ENCODE data around the gene OPRM1.
A peak's percentile ranks its signal among the peaks of the same experiment; 100 is the strongest.
"Not testable (repeated sequence)": the region's sequence is repeated elsewhere in the genome, so short reads cannot be mapped to it uniquely, and the experiment has no call there.

Gene OPRM1

DNA sequence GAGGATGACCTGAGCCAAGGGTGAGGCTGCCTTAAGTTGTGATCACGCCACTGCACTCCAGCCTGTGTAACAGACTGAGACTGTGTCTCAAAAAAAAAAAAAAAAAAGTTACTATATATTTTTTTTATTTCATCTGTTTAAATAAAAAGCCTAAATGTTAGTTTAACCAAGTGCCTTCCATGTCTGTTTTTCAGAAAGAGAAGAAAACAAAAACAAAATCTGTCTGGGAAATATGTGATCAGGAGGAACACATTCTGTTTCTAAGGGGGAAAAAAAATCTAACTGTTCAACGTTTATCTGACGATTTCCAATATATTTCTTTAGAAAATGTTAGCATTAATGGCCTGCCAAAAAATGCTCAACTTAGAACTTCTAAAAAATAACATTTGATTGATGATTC lies 170.5 kb downstream of the OPRM1 start:
- DNase-seq (ENCODE audit: low read depth) = no peak

DNA sequence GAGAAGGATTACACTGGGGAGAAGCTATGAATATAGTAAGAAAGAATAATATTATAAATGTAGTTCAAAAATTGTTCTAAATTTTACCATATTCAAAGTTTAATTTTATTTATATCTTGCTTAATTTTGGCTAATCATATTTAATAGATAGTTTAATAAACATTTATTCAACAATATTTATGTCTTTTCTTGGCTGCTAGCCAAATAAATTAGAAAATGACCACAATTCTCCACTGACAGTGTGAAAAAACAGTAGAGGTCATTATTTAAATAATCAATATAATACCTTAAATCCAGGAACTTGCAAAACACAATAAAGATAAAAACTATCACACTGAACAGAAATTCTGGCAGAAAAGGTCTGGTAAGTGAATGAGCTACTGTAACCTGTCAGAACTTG lies 171.6 kb downstream of the OPRM1 start:
- DNase-seq (ENCODE audit: low read depth) = no peak

DNA sequence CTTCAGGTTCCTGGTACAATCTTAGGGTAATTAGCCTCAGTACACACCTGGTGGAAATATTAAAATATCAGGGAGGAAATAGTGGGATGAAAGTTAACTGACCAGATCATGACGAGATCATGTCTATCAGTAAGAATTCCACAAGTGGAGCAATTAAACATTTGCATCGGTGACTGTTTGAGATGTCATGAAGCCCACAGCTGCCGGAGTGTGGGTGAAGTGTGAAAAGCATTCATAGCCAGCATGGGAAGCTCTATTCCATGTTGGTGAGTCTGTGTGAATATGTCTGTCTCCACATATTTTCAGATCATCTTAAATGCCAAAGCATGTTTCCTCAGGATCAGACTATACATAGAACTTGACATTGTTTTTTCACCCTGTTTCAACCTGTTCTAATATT lies 174.7 kb downstream of the OPRM1 start:
- no peak for DNase-seq (ENCODE audit: low read depth)

DNA sequence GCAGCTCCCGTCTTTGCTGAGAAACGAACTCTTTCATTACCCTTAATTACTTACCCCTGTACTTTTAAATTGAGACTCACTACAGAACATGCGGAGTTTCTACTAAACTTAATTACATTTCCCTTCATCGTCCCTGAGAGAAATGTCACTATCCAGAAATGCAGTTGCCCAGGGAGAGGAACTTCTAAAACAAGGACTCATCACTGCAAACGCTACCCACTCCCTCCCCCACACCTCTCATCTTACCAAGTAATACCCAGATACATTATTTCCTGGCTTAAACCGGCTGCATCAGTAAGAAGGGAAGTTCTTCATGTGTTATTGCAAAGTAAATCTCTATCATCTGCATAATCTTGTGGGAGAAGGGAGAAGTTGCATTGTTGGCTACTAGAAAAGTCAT lies 179.3 kb downstream of the OPRM1 start:
- DNase-seq (ENCODE audit: low read depth) = no peak

DNA sequence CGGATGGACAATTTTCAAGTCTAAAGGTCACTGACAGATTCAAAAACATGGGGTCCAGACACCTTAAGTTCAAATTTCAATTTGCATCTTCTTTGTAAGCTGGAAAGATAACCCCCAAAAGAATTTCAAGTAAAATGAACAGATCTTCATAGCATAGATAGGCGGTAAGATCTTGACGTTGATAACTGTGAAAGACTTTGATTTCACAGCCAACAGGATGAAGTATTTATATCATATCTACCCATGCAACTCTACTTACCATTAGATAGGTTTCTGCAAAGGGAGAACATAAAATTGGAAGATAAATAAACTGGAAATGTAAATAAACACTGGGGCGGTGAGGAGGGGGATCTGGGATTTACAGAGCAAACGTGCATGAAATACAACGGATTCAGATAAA lies 179.7 kb downstream of the OPRM1 start:
- no peak for DNase-seq (ENCODE audit: low read depth)

DNA sequence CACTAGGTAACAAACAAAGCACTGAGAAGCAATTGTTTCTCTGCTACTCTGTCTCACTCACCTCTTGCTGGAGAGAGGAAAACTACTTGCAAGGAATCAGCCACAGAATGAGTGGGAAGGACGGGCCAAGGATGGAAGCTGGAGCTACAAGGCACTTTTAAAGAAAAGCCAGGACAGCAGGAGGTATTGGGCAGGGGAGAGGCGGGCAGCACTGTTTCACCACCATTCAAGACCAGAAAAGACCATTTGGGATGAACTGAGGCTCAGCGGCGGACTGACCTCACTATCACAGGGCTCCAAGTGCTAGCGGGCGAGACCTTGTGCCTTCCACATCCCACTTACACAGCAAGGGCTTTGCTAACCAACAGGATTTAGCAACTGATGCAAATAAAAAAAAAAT lies 180.2 kb downstream of the OPRM1 start:
- no peak for DNase-seq (ENCODE audit: low read depth)

DNA sequence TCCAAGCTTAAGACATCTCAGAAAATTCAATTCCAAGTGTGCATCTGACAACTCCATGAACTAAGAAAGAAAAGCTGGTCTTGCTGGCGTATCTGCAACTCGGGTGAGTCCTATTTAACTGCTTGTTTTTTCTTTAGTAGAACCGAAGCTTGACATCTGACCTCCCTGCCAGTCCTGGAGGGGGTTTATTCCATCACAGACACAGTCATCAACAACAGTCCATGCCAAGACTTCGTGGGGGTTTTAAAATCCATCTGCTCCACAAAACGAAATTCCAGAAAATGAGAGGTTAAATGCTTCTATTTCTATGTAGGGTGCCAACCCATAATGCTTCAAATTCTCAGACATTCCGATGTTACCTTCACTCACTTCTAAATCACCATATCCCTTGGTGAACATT lies 183.7 kb downstream of the OPRM1 start:
- DNase-seq (ENCODE audit: low read depth) = no peak

DNA sequence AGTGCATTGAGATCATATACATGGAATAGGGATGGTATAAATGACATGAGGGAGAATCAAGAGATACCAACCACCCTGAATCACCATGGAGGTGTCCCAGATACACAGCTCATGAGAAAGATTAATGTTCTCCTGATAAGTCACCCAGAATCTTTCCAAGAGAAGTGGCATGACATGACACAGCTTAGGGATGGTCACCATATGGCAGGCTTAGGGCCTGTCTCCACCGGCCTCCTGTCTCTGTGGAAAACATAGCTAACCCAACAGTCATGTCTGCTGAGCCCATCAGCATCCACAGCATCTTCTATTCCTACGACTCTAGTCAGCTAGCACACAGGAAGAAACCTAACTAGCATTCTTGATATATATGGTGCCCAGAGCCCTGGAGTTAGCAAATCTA lies 184.3 kb downstream of the OPRM1 start:
- no peak for DNase-seq (ENCODE audit: low read depth)

DNA sequence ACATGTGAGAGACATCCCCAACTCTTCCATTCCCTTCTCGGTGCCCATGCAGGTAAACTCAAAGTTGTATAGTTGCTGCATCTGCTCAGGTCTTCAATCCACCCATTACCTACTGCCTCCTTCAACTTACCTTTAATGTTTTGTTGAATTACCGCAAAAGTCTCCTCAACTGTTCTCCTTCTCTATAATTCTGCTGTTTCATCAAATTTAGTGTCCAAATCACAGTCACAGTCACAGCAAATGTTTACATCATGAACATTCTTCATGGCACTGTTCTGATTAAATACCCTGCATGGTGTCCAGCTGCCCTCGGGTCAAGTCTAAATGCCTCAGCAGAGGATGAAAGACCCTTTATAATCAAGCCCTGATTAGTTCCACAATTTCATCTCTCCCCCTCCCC lies 187.4 kb downstream of the OPRM1 start:
- DNase-seq (ENCODE audit: low read depth) = no peak

DNA sequence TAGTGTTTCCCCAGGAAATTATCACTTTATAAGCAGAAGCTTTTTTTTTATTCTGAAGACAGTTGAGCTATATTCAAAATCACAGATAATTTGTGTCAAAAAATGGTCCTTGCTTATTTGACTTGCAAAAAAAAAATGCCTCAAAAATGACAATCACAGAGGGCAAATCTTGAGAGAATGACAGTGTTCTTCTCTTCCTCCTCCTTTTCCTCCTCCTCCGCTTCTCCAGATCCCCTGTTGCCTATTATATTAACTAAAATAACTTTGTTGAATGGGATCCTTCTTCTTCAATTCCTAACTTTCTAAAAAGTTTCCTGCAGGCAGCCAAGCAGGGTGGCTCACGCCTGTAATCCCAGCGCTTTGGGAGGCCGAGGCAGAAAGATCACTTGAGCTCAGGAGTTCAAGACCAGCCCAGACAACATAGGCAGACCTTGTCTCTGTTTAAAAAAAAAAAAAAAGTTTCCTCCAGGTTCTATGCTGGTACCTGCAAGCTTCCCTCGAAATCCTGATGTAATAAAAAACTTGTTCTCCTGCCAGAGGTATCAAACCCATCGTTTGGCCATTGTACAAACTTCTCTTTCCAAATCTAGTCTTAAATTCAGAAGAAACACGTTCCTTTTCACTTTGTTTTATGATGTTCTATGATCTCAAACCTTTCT lies 189.0 kb downstream of the OPRM1 start:
- no peak for DNase-seq (ENCODE audit: low read depth)

DNA sequence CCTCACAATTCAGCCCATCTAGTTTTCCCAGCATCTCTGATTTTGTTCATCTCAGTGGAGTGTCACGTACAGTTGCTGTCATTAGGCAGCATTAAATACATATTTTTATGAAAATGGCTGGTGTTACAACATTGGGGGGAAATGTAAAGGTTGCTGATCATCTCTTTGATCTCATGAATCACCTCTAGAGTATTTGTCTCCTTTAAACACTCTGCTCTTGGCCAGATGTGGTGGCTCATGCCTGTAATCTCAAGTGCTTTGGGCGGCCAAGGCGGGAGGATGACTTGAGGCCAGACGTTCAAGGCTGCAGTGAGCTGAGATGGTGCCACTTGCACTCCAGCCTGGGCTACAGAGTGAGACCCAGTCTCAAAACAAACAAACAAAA lies 189.5 kb downstream of the OPRM1 start:
- no peak for DNase-seq (ENCODE audit: low read depth)

DNA sequence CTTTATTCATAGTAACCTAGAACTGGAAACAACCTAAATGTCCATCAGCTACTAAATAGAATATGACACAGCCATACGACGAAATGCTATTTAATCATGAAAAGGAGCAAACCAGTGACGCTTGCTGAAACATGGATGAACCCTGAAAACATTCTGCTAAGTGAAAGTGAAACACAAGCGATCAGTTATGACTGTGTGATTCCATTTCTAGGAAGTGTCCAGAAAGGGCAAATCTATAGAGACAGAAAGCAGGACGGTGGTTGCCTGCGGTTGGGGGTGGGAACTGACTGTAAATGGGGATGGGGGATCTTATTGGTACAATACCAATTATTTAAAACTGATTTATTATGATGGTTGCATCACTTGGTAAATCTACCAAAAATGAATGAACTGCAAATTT lies 190.7 kb downstream of the OPRM1 start:
- peak; percentile 32 for DNase-seq (ENCODE audit: low read depth)

DNA sequence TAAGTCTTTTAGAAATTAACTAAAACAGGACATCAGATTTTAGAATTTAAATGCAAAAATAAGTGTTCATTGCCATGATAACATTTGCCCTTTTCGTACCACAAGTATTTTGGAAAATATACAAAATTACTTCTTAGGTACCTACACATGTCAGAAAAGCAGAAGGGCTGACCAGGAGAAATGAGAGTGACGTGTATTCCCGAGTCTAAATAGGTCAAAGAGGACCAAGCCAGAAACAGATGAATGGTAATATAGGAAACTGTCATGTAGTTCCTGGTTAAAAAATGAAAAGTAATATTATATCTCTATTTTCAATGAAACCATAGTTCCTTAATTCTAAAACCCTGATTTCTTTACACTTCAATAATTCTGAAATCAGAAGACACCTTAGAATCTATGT lies 191.4 kb downstream of the OPRM1 start:
- DNase-seq (ENCODE audit: low read depth) = no peak

DNA sequence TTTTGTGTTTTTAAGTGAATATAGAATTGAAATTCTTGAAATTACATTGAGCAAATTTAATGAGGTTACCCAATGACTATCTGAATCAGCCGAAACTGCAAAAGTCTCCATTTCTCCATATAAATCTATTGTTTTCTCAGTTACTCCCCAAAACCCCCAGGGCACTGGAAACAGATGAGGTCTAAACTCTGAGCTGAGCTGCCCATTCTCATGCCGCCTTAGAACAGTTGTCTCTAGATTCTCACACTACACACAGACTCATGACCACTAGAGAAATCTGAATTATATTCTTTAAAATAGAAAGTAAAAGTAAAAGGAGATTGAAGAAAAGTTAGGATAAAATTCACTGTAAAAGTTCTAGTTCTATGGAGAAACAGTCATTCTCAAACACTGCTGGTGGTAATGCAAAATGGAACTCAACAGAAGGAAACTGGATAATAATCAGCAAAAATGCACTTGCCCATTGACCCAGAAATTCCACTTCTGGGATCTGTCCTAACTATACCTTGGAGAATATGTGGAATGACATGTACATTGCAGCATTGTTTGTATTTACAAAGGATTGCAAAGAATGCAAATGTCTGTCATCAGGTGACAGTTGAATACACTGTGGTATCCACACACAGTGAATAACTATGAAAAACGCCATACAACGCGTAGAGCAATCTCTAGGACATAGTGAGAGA lies 192.0 kb downstream of the OPRM1 start:
- DNase-seq (ENCODE audit: low read depth) = no peak

DNA sequence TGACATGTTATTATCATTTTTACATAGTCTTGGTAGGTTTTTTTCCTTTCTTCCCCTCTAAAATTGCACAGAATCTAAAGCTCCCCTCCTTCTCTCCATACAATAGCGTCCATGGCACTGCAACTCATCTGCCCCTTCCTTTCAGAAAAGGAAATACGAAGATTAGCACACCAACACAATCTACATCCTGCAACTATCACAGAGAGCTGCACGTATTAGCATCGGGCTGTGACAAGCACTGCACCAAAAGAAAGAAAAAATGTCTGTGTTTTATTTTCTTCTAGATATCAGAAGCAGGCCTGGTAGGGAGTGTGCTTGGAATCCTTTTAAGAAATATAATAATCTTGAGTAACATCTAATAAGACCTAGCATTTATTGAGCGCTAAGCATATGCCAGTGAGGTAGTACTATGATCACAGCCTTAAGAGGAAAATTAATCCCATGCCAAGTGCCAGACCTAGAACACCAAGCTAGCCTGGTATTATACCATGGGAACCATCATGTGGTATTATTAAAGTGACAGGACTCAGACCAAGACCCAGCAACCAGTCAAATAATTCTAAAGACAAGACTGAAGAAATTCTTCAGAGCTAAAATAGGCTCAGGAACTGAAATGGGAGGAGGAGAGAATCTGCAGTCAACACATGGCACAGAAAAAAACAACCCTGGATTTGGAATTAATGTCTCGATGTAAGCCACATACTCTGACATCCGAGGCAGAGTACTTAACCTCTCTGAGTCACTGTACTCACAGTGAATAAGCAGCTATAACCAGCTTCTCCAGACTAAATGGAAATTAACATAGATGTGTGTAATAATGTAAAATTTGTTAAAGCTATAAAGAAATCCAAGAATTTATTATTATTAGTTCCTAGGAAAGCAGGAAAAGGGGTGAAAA lies 193.2 kb downstream of the OPRM1 start:
- no peak for DNase-seq (ENCODE audit: low read depth)

DNA sequence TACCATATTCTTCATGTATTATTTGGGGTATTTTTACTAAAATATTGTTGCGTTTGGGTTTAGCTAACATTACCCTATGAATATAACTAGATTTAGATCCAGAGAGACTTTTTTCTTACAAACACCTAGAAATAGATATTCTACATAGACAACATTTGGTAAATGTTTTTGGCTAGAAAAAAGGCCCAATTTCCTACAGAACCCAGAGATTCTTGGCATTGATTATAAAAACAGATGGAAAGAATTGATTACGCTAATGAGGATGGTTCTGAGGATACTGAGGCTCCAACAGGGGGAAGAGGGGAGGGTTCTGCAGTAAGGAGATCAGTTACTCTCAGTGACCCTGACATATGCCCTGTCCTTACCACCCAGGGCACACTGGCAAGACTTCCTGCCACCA lies 194.3 kb downstream of the OPRM1 start:
- DNase-seq (ENCODE audit: low read depth) = no peak

DNA sequence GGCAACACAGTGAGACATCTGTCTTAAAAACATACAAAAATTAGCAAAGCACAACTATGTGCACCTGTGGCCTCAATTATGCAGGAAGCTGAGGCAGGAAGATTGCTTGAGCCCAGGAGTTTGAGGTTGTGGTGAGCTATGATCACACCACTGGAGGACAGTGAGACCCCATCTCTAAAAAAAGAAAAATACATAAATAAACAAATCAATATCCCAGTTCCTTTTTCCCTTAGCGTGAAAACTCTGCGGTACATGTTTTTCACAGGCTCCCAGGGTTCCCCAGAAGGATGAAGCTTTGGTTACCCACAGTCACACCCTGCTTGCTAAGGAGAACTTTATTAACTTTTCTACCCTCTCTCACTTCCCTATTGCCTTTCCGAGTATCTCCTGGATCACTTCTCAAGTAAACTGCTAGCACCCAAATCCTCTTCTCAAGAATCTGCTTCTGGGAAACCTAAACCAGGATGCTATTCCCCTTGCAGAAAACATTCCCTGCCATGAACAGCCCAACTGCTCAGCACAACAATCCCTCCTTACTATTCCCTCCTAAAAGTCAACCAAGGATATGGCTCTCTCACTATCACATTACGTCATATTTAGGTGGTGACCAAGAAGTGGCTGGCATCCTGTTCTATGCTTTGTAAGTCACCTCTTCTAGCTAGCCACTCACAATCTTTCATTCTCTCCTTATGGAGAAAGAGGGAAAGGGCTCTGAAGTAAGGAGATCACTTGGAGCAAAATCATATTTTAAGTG lies 195.2 kb downstream of the OPRM1 start:
- DNase-seq (ENCODE audit: low read depth) = no peak

DNA sequence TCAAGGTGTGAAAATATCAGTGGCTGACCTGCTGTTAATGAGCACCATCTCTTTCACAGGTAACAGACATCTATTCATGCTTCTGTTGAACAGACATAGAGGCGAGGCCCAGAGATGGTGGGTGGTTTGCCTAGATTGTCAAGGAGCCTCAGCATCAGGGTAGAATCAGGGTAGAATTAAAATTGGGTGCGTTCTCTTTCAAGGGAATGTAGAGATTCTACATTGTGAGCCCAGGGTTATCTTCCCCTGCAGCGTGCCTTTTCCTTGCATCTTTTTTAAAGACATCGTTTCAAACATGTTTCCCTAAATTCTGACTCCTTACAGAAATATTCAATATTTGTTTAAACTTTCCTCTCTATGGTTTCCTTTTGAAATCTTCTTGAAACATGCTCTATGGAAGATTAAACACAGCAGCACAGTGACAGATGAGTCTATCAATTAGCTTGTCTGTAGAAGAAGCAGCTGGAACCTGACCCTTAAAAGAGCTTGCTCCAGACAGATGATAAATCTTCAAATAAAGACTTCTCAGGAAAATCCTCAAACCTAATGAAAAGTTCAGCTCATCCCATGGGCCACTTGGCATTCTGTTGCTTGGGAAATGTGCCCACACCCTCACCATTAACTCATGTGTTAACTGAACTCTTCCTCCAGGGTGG lies 197.7 kb downstream of the OPRM1 start:
- no peak for DNase-seq (ENCODE audit: low read depth)

DNA sequence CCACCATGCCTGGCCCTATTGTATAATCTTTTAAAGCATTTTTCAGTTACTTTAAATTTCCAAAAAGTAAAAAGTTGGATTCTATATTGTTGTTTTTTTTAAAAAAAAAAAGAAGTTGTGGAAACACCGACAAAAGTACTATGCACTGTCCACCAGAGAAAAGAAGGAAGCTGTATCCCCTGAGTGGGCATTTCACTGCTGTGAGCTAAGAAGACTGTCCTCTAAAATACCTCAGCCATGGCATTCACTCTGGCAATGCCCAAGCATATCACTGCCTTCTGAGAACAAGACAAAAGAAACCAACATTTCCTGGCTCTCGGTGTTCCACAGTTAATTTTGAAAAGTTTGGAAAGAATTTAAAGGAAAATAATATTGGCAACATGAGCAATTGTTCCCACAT lies 199.8 kb downstream of the OPRM1 start:
- DNase-seq (ENCODE audit: low read depth) = no peak

DNA sequence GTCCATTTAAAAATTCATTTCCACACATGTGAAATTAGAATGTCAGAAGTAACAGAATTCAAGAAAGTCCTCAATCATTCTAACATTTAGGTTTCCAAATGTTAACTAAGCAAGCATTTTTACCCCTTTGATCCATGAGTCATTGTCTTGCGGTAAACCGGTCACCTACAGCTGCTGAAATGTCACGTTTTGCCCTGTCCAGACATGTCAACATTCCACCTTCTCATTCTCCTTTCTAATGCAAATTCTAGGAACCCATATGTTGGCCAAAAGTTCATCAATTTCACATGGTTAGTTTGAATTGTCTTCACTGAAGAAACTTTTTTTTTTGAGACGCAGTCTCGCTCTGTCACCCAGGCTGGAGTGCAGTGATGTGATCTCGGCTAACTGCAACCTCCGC lies 200.4 kb downstream of the OPRM1 start:
- no peak for DNase-seq (ENCODE audit: low read depth)

DNA sequence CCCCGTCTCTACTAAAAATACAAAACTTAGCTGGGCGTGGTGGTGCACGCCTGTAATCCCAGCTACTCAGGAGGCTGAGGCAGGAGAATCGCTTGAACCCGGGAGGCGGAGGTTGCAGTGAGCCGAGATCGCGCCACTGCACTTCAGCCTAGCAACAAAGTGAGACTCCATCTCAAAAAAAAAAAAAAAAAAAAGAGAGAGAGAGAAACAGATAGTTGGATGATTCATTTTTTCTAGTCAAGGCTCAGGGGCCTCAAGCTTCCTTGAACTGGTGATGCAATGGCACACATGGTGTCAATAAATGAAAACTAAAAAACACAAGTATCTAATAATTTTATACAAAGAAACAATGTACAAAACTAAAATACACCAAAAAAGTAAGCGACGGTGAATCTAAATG lies 202.0 kb downstream of the OPRM1 start:
- DNase-seq (ENCODE audit: low read depth) = not testable (repeated sequence)

DNA sequence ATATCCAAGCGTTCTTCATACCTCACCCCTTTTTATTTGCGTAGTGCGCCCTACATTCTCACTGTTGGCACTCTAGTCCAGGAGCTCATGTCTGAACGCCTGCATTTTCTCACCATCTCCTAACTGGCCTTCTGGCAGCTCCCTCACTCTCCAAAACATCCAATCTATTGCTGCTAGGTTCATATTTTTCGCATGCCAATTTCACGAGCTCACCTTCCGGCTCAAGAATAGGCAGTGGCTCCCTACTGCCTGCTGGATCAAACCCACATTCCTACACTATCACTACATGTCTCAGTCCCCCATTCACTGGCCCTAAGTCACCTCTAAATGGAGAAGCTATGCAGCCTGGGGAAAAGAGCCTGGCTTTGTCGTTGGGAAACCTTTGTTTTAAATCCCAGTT lies 202.5 kb downstream of the OPRM1 start:
- no peak for DNase-seq (ENCODE audit: low read depth)
